ENCODE data around the gene CYP27A1.
A peak's percentile ranks its signal among the peaks of the same experiment; 100 is the strongest.
"Not testable (repeated sequence)": the region's sequence is repeated elsewhere in the genome, so short reads cannot be mapped to it uniquely, and the experiment has no call there.

Gene CYP27A1

DNA sequence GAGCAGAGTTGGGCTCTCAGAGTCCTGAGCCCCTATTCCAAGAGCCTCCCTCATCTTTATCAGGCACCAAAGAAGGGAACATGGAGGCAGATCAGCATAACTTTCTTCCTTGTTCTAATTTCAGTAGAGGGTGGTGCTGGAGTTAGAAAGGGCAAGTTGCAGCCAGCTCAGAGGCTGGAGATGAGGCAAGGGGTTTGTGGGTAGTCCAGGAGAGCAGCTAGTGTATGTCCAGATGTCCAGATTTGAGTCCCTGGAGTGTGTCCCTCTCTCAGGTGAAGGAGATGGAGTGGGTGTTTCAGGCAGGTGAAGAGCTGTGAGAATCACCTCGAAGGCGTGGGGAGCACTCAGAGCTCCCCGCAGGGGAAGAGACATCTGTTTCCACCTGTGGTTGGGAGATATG, 50.1 kb downstream of the CYP27A1 start:
- DNase-seq (ENCODE audit: low spot score), result no peak

DNA sequence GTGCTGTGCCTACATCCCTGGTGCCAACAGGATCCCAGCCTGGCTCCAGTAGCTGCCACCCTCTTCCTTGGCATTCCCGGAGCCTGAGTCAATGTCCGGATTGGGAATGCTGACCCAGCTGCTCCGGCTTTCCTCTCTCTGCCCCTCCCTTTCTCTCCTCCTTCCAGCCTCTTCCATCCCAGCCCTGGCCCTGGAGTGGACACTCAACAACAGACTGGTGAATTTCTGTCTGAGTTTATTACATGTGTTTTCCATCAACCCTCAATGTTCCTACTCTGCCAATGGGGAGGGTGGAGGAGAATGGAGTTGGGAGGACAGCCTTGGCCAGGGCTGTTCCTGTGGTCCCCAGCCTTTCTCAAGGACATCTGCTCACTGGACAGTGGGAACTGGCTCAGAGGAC, 50.6 kb downstream of the CYP27A1 start:
- no peak for DNase-seq (ENCODE audit: low spot score)

DNA sequence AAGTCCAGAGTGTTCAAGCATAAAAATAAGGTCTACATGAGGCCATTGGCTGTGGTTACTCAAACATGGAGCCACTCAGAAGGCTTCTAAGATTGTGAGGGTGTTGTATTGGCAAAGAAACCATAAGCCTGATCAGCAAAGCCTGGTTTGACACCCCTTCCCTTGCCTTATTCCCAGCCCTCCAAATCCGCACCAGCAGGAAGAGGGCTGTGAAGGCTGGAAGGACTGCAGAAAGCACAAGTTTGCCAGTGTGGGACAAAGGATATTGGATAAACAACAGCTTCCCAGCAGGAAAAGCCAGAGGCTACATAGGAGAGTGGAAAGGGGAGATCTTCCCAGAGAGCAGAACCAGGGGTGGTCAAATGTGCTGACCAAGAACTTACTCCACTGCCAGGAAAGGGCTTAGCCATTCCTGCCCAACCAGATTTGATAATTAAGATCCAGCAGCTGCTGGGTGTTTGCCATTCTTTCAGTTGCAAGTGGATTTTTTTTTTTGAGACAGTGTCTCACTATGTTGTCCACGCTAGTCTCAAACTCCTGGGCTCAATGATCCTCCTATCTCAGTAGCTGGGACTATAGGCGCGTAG, 51.2 kb downstream of the CYP27A1 start:
- no peak for DNase-seq (ENCODE audit: low spot score)

DNA sequence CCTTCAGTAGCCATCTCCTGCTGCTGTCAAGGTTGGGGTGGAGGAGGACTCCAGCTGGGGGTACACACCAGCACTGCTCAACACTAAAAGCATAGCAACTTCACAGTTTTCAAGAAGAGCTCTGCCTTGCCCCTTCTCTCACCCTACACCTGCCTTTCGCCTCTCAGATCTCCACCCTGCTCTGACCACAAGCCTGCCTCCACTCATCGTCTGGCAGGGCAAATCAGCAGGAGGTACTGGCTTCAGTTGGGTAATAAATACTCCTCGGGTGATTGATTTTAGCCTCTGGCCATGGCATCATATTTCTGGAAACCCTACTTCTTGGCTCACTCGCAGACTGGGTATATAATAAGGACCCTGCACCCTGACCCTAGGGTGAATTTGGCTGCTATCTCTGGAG, 52.7 kb downstream of the CYP27A1 start:
- no peak for DNase-seq (ENCODE audit: low spot score)

DNA sequence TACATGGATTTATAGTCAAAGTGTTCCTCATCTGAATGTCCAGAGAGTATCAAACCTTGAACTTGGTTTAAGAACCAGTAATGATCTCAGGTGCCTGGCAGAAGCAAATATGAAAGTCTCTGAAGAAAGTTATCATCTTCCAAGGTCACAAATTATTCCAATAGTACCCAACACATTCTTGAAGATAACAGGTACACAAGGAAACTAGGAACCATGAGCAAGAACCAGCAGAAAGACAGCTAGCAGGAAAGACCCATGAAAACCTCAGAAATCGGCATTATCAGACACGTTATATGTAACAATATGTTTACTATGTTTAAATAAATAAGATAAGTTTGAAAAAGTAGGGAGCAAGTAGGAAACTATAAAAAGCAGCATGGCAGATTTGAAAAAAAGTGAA, 55.5 kb downstream of the CYP27A1 start:
- no peak for DNase-seq (ENCODE audit: low spot score)

DNA sequence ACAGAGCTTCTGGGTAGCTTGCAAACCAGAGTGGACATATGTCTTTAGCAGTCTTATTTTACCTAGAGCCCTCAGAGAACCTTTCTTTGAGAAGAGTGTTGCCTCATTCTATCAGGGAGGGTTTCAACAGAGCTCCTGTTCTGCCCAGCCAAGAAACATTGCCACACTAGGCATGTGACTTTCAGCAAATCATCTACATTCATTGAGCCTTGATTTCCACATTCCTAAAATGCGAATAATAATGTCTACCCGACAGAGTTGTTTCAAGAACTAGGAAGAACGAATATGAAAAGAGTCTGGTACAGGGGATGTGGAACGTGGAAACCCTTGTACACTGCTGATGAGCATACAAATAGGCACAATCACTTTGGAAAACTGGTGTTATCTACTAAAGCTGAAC, 57.5 kb downstream of the CYP27A1 start:
- no peak for DNase-seq (ENCODE audit: low spot score)

DNA sequence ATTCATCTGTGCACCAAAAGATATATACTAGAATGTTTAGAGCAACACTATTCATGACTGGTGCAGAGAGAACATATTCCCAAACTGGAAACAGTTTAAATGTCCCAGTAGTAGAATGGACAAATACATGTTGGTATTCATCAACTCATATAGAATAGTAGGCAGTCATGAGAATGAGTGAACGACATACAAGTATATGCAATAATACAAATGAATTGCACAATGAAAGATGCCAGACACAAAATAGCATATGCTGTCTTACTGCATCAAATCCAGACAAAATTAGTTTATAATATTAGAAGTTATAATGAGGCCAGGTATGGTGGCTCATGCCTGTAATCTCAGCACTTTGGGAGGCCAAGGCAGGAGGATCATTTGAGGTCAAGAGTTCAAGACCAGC, 57.9 kb downstream of the CYP27A1 start:
- DNase-seq (ENCODE audit: low spot score), result no peak

DNA sequence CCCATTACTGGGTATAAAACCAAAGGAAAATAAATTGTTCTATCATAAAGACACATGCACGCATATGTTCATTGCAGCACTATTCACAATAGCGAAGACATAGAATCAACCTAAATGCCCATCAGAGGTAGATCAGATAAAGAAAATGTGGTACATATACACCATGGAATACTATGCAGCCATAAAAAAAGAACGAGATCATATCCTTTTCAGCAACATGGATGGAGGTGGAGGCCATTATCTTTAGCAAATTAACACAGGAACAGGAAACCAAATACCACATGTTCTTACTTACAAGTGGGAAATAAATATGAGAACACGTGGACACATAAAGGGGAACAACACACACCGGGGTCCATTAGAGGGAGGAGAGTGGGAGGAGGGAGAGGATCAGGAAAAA, 62.4 kb downstream of the CYP27A1 start:
- DNase-seq (ENCODE audit: low spot score), result not testable (repeated sequence)

DNA sequence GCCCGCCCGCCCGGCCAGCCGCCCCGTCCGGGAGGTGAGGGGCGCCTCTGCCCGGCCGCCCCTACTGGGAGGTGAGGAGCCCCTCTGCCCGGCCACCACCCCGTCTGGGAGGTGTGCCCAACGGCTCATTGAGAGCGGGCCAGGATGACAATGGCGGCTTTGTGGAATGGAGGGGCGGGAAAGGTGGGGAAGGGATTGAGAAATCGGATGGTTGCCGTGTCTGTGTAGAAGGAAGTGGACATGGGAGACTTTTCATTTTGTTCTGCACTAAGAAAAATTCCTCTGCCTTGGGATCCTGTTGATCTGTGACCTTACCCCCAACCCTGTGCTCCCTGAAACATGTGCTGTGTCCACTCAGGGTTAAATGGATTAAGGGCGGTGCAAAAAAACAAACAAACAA, 65.0 kb downstream of the CYP27A1 start:
- DNase-seq (ENCODE audit: low spot score), result not testable (repeated sequence)

DNA sequence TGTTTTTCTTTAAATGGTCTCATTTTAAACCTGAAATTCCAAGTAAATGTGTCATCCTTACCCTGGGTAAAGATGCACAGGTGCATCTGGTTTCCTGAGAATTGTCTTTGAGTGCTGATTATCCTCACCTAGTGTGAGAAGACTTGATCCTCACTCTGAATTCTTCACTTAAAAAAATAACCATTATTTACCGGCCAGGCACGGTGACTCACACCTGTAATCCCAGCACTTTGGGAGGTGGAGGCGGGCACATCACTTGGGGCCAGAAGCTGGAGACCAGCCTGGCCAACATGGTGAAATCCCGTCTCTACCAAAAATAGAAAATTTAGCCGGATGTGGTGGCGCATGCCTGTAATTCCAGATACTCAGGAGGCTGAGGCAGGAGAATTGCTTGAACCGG, 67.8 kb downstream of the CYP27A1 start:
- DNase-seq (ENCODE audit: low spot score), result no peak

DNA sequence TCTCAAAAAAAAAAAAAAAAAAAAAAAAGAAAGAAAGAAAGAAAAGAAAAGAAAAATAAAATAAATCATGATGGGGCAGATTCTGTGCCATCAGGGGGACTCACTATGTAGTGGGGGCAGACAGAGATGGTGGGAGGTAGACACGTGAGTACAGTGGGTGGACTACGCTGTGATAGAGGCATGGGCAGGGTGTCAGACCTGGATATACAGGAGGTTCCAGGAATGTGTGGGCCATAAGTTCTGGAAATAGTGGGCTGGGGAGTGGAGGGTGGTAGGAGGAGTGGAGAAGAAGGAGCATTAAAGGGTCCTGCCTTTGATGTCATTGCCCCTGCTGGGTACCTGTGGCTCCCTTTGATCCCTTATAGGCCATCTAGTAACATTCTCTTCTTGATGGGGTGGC, 68.8 kb downstream of the CYP27A1 start:
- DNase-seq (ENCODE audit: low spot score), result no peak

DNA sequence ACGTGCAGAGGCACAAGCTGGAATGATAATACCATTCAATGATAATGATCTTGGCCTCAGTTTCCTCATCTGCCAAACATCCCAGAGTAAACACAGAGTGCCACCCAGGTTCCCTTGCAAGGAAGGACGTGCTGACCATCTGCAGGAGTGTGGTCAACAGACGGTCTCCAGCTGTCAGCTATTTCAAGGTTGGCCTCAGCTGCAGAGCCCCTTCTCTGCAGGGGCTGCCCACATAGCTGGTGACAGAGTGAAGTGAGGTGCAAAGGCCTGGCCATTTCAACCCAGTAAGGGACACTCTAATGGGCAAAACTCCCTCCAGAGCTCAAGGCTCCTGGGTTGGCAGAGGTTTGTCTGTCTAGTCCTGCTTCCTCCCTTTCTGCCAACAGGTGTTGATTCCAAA, 69.3 kb downstream of the CYP27A1 start:
- no peak for DNase-seq (ENCODE audit: low spot score)

DNA sequence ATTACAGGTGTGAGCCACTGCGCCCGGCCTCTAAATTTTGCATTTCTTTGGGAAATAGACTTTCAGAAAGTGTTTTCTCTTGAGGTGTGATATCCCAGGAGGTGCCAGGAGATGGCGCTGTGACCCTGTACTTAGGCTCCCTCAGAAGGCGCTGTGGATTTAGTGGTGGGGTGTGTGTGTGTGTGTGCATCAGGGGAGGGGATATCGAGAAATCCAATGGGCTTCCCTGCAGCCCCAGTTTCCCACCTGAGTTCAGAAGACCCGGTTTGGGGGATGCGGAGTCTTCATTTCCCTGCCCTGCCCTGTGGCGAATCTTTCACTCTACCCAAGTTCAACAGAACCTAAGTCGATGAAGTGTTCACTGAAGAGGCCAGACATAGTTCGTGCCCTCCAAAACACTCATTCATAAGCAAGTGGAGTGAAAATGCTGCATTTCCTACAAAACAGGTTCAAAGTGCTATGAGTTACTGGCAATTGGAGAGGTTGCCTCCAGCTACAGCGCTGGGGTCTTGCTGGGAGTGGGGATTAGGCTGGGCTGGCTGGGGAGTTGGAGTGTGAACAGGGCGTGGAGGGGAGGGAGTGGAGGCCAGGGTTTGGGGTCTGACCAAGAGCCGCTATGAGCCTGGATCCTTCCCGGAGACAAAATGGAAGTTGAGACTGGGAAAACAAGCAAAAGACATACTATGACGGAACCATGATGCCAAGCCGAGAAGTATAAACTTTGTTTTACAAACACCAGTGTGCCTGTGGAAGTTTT, 71.1 kb downstream of the CYP27A1 start:
- peak; percentile 81 for DNase-seq (ENCODE audit: low spot score)

DNA sequence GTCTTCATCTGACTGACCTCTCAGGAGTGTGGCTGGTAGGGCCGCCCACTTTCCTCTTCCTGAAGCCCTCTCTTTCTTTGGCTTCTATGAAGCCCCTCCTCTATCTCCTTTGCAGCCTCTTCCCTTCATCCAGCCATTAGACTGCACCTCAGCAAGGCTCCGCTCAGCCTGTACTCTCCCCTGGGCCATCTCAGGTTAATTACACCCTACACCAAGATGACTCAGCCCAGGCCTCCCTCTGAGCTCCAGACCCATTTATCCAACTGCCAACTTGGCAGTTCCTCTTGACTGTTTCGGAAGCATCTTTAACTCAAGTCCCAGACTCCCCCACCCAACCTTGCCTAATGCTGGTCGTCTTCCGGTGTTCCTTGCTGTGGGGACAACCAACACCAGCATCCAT, 71.8 kb downstream of the CYP27A1 start:
- DNase-seq (ENCODE audit: low spot score), result no peak

DNA sequence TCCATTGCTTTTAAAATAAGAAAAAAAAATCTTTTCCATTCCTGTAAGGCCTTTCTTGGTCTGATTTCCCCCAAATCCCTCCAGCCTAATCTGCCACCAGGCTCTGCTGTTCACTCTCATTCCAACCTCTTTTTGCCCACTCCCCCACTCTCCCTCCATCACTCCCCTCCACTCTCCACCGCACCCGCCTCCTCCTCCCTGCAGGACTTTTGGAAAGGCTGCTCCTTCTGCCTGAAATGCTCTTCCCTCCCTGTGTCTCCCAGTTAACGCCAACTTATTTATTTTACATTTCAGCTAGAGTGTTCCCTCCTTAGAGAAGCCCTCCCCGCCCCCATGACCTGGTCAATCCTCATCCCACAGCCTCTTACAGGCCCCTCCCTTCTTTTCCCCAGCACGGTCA, 72.9 kb downstream of the CYP27A1 start:
- no peak for DNase-seq (ENCODE audit: low spot score)

DNA sequence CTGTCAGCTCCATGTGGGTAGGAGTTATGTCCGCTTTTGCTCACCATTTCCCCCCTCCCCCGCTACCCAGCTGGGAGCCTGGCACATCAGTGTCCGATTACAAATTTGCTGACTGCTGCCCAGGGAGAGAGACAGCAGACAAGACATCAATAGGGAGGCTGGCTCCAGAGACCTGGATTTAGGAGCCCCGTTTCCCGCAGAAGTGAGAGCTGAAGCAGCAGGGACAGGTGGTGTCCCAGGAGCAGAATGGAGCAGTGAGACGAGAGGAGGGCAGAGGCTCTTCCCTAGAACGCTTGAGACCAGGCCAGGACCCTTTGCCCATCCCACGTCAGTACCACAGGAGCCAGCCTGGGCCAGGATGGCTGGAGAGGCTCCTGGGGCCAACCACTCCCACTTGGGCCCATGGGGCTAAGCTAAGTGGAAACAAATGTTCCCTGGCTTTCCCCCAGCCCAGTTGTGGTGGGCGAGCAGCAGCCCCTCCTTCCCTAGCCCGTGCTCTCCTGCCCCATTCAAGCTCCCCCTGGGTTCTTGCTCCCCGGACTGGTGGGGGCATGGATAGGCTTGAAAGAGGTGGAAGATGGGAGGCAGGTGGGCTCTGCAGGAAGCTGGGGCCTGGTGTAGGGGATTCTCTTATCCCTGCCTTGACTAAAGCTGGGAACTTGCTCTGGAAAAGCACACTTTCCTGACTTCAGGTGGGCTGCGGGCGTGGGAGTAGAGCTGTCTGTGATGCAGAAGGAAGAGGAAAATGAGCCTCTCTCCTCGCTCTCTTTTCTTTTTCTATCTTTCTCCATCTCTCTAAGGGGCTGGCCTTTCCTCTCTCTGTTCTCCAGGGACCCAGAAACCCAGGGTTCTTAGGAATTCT, 73.6 kb downstream of the CYP27A1 start:
- no peak for DNase-seq (ENCODE audit: low spot score)

DNA sequence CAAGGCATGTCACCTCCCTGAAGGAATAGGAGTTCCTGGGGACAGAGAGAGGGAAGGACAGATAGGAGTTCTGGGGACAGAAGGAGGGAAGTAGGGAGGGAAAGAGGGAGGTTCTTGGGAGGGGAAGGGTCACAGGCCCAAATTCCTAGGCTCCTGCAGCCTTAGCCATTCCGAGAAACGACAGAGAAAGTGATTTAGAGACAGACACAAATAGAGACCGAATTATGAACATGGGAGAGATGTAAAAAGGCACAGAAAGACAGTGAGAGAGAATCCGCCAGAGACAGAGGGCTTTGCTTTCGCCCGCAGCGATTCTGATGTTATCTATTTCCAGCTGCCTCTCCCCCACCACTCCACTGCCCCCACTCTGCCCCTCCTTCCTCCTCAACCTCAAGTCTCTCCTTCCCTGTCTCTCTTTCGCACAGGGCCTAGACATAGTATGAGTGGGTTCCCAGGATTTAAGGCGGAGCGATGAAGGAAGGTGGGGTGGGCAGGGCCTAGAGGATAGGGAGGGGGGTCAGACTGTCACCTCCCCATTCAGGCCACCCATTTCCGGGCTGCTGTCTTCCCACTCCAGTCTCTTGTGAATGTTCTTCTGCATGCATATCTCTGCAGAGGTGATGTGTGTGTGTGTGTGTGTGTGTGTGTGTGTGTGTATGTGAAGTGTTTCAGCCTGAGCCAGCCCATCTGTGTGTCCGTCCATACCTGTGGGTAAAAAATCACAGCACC, 74.4 kb downstream of the CYP27A1 start:
- DNase-seq (ENCODE audit: low spot score), result no peak

DNA sequence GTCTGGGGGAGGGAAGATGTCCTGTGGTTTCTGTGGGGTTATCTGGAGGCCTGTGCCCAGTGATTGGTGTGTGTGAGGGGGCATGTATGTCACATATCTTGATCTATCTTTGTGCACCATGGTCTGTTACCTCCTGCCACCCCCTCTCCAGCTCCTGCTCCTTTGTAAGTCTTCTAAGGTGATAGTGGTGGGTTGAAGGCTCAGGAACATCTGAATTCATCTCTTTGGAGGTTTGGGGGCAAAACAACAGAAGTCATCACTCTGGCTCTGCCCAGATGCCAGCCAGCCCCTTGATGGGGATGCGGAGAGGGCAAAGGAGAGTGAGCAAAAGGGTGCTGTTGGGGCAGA, 74.9 kb downstream of the CYP27A1 start:
- no peak for DNase-seq (ENCODE audit: low spot score)

DNA sequence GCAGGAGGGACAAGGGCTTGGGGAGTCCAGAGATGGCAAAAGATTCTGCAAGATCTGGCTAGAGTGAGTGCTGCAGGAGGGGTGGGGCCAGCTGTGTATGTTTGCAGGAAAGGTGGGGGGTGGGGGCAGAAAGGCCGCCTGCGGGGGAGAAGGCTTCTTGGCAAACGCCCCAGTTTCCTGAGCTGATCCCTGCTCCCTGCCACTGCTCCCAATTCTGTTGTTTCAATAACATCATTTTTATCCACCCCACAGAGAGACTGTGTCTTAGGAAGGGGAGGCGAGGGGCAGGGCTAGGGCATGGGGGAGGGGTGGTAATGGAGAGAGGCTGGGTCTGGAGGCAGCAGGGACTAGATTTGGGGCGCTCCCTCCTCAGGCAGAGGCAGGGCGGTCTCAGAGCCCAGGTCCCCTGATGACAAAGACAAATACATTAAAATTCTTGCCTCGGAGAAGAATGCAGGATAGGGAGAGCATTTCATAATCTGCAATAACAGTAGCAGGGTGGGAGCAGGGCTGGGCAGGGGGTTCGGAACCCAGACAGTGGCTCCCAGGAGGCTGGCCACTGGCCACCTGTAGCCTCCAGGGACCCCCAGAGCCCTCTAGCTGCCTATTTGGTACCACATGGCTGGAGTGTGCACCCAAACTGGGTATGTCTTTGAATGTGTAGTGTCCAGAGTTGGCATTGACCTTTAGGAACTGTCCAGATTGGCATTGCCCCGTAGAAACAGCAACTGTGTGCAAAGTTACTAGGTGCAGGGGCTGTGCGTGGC, 75.6 kb downstream of the CYP27A1 start:
- no peak for DNase-seq (ENCODE audit: low spot score)

DNA sequence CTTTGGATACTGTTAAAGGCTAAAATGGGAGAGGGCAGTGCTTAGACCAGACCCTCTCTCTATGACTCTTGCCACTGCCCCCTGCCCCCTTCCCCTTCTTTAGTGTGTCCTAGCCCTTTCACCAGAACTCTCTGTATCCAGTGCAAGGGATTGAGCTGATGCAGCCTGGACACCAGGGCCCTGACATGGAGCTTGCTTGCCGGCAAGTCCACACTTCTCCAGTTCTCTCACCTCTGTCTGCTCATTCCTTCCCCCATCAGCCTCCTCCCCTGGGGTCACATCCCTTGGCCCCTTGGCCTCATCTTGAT, 76.1 kb downstream of the CYP27A1 start:
- DNase-seq (ENCODE audit: low spot score), result no peak

DNA sequence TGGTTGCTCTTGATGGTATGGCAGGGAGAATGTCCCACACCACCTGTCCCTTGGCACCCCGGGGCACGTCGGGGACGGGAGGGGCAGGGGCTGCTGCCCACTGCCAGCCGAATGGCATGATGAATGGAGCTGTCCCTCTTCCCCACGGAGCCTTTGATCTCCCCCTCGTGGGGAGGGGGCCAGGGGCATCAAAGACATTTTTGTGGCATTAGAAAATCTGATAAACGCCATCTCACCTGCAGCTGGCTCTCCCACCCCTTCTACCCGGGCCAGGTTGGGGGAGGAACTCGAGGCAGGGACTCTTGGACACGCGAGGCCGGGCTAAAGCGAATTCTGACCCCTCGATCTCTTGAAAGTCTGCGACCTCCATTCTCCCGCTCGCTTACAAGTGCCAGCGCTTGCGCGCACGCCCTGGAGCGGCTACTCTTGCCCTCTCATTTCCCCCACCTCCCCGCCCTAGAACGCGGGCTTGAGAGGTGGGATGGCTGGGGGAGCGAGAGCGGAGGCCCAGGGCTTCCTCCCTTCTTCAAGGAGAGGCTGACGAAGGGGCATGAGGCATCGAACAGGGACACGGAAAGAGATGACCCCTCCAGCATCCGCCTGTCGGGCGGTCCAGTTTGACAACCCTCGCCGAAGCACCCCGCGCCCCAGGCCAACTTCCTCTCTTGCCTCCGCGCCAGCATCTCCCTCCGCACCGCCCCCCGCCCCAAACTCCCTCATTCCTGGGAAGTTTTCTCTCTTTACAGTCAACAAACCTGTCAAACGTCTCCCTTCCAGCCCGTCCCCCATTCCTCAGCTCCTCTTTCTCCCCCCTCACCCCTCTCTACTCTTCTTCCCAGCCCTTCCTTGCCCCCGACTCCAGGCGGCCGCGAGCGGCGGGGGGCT, 77.0 kb downstream of the CYP27A1 start:
- DNase-seq (ENCODE audit: low spot score), result peak; percentile 64

All from ecto neural progenitor cell (in vitro differentiated cells).